Esophagus muscularis mucosa (tissue), 4 donors: ENCODE results near the gene TRPM3.

Source experiments
- CTCF ChIP-seq, 3 experiments: fragments of 200-600 bp in 2 of 3; fragments of 450-650 bp in 1 of 3; sonication (generic) in 2 of 3; IDR thresholded peaks; one replicate each; pipeline ENCODE4 v1.5.1; 2017 to 2019; ENCODE audit warnings: antibody characterized with exemption in 3 of 3, mild to moderate bottlenecking in 2 of 3, moderate library complexity in 1 of 3
- EP300 ChIP-seq: sonication (generic); formaldehyde crosslinking; IDR thresholded peaks from one replicate; pipeline ENCODE4 v1.6.1; 2017; ENCODE audit warnings: antibody characterized with exemption
- POLR2A ChIP-seq: fragments of 450-650 bp; IDR thresholded peaks from one replicate; pipeline ENCODE4 v1.6.1; 2017; ENCODE audit warnings: antibody characterized with exemption, moderate library complexity, mild to moderate bottlenecking, low read depth
- POLR2AphosphoS5 ChIP-seq, 2 donors: sonication (generic); formaldehyde crosslinking; IDR thresholded peaks; one replicate each; pipeline ENCODE4 v1.6.1; 2017; ENCODE audit warnings: antibody characterized with exemption in 2 of 2

GRCh38 chr9:70600506-70600905 lies 520.9 kb downstream of the TRPM3 start:
- TF ChIP-seq CTCF (IDR thresholded peaks at IDR 0.05) (no peak), POLR2A (no peak), POLR2AphosphoS5 (IDR thresholded peaks at IDR 0.05) (no peak), EP300 (no peak)
